B cell (primary cell): ENCODE data around the gene METAP1D. TPM values are rescaled to one million over a fixed set of nuclear protein-coding genes. Genes with fewer than 3 reads are reported as not detected.
A peak's percentile ranks its signal among the peaks of the same experiment; 100 is the strongest.

Experiments used
- ATAC-seq: fragments of 200-7000 bp; cut with Tn5 transposase; one replicate; pipeline ENCODE4 v1.10.0; 2021; ENCODE audit warnings: low read depth, mild to moderate bottlenecking, moderate number of reproducible peaks, moderate library complexity
- CTCF ChIA-PET: fragments of 350-600 bp; sonication (Branson Sonifier 250); formaldehyde crosslinking; loops from one replicate; lab custom pipeline; 2021; ENCODE audit warnings: antibody characterized with exemption, inconsistent platforms; lab: Charles Lee
- POLR2A ChIA-PET: fragments of 350-600 bp; sonication (Branson Sonifier 250); formaldehyde crosslinking; loops from one replicate; lab custom pipeline; 2021; ENCODE audit warnings: antibody characterized with exemption; lab: Charles Lee
- DNase-seq: peaks from one replicate; pipeline ENCODE4 v3.0.0; 2013
- H2AFZ ChIP-seq: 2 replicates; pipeline ENCODE4 v1.6.1; 2012; ENCODE audit warnings: mild to moderate bottlenecking, low read depth, low read length; ENCODE audit not compliant: insufficient read depth, poor library complexity, severe bottlenecking
- H3K27ac ChIP-seq, 2 donors: 1 replicate in 1 of 2; 2 replicates in 1 of 2; pipeline ENCODE4 v1.5.1; 2012 to 2013; ENCODE audit warnings: low read length in 2 of 2, mild to moderate bottlenecking in 2 of 2, moderate library complexity in 1 of 2
- H3K27me3 ChIP-seq, 4 experiments: fragments of 200-600 bp in 1 of 4; sonication (generic) in 1 of 4; replicated peaks in 1 of 4; 1 replicate in 2 of 4; 2 replicates in 2 of 4; pipeline versions ENCODE4 v1.6.1 to v1.7.0; 2013 to 2016; ENCODE audit warnings: low read length in 3 of 4, mild to moderate bottlenecking in 2 of 4, mixed read lengths in 1 of 4, moderate library complexity in 1 of 4; ENCODE audit not compliant: insufficient read depth in 4 of 4, control insufficient read depth in 3 of 4; ENCODE audit errors: control extremely low read depth in 1 of 4
- H3K36me3 ChIP-seq, 2 experiments: replicated peaks in 1 of 2; 1 replicate in 1 of 2; 2 replicates in 1 of 2; pipeline versions ENCODE4 v1.6.1 to v1.7.1; 2013; ENCODE audit warnings: low read length in 1 of 2; ENCODE audit not compliant: insufficient read depth in 2 of 2, control insufficient read depth in 1 of 2; ENCODE audit errors: control extremely low read depth in 1 of 2, extremely low read depth in 1 of 2
- H3K4me1 ChIP-seq, 2 donors: fragments of 200-600 bp in 1 of 2; sonication (generic) in 1 of 2; 1 replicate in 1 of 2; 2 replicates in 1 of 2; pipeline versions ENCODE4 v1.5.1 to v1.6.1; 2013 to 2017; ENCODE audit warnings: low read length in 2 of 2; ENCODE audit not compliant: control insufficient read depth in 2 of 2, insufficient read depth in 2 of 2
- H3K4me2 ChIP-seq: replicated peaks from 2 replicates; pipeline ENCODE3; 2012; ENCODE audit warnings: mild to moderate bottlenecking, low read depth, low read length; ENCODE audit not compliant: poor library complexity, severe bottlenecking
- H3K4me3 ChIP-seq, 5 experiments: fragments of 200-600 bp in 1 of 5; sonication (generic) in 1 of 5; 1 replicate in 3 of 5; 2 replicates in 2 of 5; pipeline versions ENCODE4 v1.5.1 to v1.7.0; 2011 to 2016; ENCODE audit warnings: low read length in 4 of 5, mild to moderate bottlenecking in 4 of 5, low read depth in 2 of 5, control low read depth in 1 of 5, moderate library complexity in 1 of 5; ENCODE audit not compliant: insufficient read depth in 1 of 5; ENCODE audit errors: control extremely low read depth in 1 of 5, extremely low read depth in 1 of 5
- H3K79me2 ChIP-seq: fragments of 200-600 bp; sonication (generic); one replicate; pipeline ENCODE4 v1.6.0; 2016; ENCODE audit warnings: low read length; ENCODE audit not compliant: control insufficient read depth, insufficient read depth
- H3K9ac ChIP-seq: fragments of 200-600 bp; sonication (generic); 2 replicates; pipeline ENCODE4 v1.6.1; 2017; ENCODE audit warnings: mild to moderate bottlenecking, low read length, moderate library complexity
- H3K9me3 ChIP-seq, 3 donors: one replicate each; pipeline versions ENCODE4 v1.6.1 to v1.7.1; 2013; ENCODE audit warnings: low read length in 2 of 3; ENCODE audit not compliant: control insufficient read depth in 2 of 3, insufficient read depth in 1 of 3; ENCODE audit errors: control extremely low read depth in 1 of 3
- H4K20me1 ChIP-seq: 2 replicates; pipeline ENCODE4 v1.6.0; 2012; ENCODE audit warnings: mild to moderate bottlenecking, low read length; ENCODE audit not compliant: insufficient read depth, control insufficient read depth, poor library complexity, severe bottlenecking
- H3K27ac Mint-ChIP-seq: one replicate; pipeline ENCODE4 v1.8.0; 2021; ENCODE audit warnings: mixed read lengths
- H3K27me3 Mint-ChIP-seq: one replicate; pipeline ENCODE4 v1.8.0; 2021; ENCODE audit warnings: mixed read lengths
- H3K4me1 Mint-ChIP-seq: one replicate; pipeline ENCODE4 v1.8.0; 2021; ENCODE audit warnings: mixed read lengths
- H3K4me3 Mint-ChIP-seq: one replicate; pipeline ENCODE4 v1.8.0; 2021; ENCODE audit warnings: mixed read lengths
- H3K9me3 Mint-ChIP-seq: one replicate; pipeline ENCODE4 v1.8.0; 2022; ENCODE audit warnings: mixed read lengths; ENCODE audit not compliant: insufficient read depth
- EZH2 ChIP-seq: IDR thresholded peaks from 2 replicates; pipeline ENCODE4 v1.6.1; 2012; ENCODE audit warnings: borderline replicate concordance, low read depth, mild to moderate bottlenecking, moderate library complexity, low read length; ENCODE audit not compliant: insufficient read depth, poor library complexity, severe bottlenecking
- WGBS: methylation state at CpG from one replicate; pipeline ENCODE4 v1.1.5; 2013; ENCODE audit warnings: missing lambda C conversion rate; ENCODE audit not compliant: insufficient coverage; 5-methylcytosine and 5-hydroxymethylcytosine counted together
- intact Hi-C: fragments of 100-400 bp; cut with micrococcal nuclease; formaldehyde crosslinking; loops from one replicate; pipeline ENCODE4 v1.10.0; 2022
- polyA plus RNA-seq: library from polyadenylated mRNA; depleted of rRNA; stranded (reverse); fragments of >200 nt; gene quantifications from 2 replicates; pipeline ENCODE4 v1.2.3, GENCODE V29; 2012
- total RNA-seq, 2 donors: library from RNA; stranded (reverse); fragments of 120-200 nt in 1 of 2; gene quantifications; 1 replicate in 1 of 2; 2 replicates in 1 of 2; pipeline versions ENCODE4 v1.2.3 to v1.2.4, GENCODE V29; 2013 to 2022
- TF ChIP-seq, protein P1 (sequence below): fragments of 200-600 bp; IDR thresholded peaks from one replicate; pipeline ENCODE4 v1.8.0; 2022; ENCODE audit warnings: antibody characterized with exemption, mild to moderate bottlenecking

Gene METAP1D
- total and polyA plus RNA-seq, 2 donors (not counting 1 experiment from before 2014, with no cell fraction given): 7.8 to 8.9 TPM

DNA sequence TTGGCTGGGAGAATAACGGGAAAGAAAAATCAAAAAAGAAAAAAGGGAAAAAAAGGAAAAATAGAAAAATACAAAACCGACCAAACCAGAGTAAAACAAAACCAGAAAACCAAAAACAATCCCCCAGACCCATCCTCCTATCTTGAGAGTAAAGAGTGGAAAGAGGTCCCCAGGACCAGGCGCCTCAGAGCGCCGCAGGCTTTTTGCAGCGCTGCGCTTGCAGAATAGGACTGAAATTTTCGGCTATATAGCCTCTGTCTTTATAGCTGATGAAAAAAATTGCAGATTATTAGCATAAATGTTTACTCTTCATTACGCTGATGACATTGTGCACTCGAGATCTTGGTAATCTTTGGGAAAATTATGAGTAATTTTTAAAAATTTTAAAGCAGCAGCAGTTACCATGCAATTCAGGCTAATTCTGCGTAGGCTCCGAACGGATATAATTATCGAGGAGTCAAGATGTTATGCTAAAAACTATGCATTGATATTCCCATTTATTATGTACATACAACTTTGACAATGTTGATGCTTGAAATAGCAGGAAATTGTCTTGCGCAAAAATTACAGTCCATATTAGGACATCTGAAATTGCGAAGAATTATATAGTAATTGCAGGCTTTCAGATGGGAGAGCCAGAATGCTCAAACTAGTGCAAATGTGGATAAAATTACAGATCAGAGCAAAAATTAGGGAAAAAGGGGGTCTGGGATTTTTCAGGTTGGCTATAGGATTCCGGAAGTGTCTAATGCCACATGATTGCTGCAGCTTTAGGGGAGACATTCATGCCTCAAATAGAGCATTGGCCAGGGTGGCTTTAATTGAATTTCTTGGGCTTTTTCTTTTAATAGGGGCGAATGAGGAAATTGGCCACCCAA is 93.9 kb downstream of the METAP1D start:
- H2AFZ ChIP-seq: no peak overlapping the region
- peaks cover 29% of the 10 kb centered on the region for H3K4me1 Mint-ChIP-seq
- ATAC-seq (no peak), DNase-seq (peak; percentile 43)
- peak overlapping the region; percentile 63 for H3K4me3 Mint-ChIP-seq
- no peak overlapping the region for H3K9ac ChIP-seq
- CTCF ChIA-PET: no interaction called here
- H3K9me3 Mint-ChIP-seq: no peaks in the 10 kb centered on the region
- H3K79me2 ChIP-seq: no peaks in the 10 kb centered on the region
- 9% methylated on average over 3 of the region's 18 CpGs for WGBS
- no peaks in the 10 kb centered on the region for H3K36me3 ChIP-seq
- H3K4me2 ChIP-seq: no peak overlapping the region
- peak overlapping the region; percentile 4 for H3K27ac Mint-ChIP-seq
- H3K4me3 ChIP-seq: no peak overlapping the region
- peaks cover 42 to 60% of the 10 kb centered on the region in 2 donors for H3K4me1 ChIP-seq
- POLR2A ChIA-PET: interaction anchor here (0.6 kb wide), 1 partner anchor 1144 kb away, joined by 5 read pairs; no protein-coding TSS in a partner anchor
- H3K27me3 Mint-ChIP-seq: peaks cover 69% of the 10 kb centered on the region
- H3K9me3 ChIP-seq: peaks cover 4 to 80% (median 8%) of the 10 kb centered on the region in 3 donors
- H3K27ac ChIP-seq: no peak overlapping the region
- no peak for TF ChIP-seq EZH2
- TF ChIP-seq, protein P1, sequence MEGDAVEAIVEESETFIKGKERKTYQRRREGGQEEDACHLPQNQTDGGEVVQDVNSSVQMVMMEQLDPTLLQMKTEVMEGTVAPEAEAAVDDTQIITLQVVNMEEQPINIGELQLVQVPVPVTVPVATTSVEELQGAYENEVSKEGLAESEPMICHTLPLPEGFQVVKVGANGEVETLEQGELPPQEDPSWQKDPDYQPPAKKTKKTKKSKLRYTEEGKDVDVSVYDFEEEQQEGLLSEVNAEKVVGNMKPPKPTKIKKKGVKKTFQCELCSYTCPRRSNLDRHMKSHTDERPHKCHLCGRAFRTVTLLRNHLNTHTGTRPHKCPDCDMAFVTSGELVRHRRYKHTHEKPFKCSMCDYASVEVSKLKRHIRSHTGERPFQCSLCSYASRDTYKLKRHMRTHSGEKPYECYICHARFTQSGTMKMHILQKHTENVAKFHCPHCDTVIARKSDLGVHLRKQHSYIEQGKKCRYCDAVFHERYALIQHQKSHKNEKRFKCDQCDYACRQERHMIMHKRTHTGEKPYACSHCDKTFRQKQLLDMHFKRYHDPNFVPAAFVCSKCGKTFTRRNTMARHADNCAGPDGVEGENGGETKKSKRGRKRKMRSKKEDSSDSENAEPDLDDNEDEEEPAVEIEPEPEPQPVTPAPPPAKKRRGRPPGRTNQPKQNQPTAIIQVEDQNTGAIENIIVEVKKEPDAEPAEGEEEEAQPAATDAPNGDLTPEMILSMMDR: no peak
- H4K20me1 ChIP-seq: no peaks in the 10 kb centered on the region
- H3K27me3 ChIP-seq: peaks cover 7 to 96% (median 82%) of the 10 kb centered on the region in 4 experiments
- intact Hi-C loops: no loop called here
